GM20431 (cell line): ENCODE measurements around the gene EFEMP2.

Experiments used
- in situ Hi-C: fragments of 300-500 bp; cut with MseI, MboI; formaldehyde crosslinking; loops from one replicate; pipeline ENCODE4 v1.15.0; 2020; ENCODE audit warnings: low sequenced_read_pairs; ENCODE audit not compliant: unreplicated experiment

EFEMP2 gene

GRCh38 chr11:65886826-65887722, 14.5 kb upstream of the EFEMP2 start:
- in situ Hi-C loops, result no loop called here

GRCh38 chr11:65885808-65886536, 13.4 kb upstream of the EFEMP2 start:
- in situ Hi-C loops, result no loop called here

DNA sequence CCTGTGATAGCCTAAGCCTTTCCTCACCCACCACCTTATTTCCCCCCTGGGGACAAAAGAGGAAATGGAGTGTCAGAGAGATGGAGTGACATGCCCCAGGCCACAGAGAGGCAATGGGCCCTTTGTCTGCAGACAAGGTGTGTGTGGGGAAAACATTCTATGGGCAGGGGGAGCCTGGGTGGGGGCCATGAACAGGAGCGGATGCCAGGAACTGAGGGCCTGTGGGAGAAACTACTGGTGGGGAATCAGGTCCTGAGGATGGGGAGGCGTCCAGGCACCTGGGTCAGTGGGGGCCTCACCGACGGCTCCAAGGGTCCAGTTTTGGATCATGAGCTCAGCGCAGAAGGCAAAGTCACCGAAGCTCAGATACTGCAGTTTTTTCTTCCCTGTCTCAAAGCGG, 12.6 kb upstream of the EFEMP2 start:
- in situ Hi-C loops, result no loop called here

DNA sequence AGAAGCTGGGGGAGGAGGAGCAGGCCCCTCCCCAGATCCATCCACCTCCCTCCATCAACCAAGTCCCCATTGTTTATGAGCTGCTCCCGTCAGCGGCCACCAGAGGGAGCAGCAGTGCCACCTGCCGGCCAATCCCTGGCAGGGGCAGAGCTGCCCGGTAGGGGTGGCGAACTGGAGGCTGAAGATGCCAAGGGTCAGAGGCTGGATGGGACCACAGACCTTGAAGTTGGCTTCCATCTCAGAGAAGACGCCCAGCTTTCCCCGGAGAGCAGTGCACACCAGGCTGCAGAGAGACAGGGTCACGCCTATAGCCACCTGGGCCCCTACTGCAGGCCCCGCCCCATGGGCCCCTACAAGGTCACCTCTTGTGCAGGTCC, 12.1 kb upstream of the EFEMP2 start:
- in situ Hi-C loops, result loop anchor here (5.0 kb wide), 1 partner anchor 103 kb away; no protein-coding TSS in a partner anchor

DNA sequence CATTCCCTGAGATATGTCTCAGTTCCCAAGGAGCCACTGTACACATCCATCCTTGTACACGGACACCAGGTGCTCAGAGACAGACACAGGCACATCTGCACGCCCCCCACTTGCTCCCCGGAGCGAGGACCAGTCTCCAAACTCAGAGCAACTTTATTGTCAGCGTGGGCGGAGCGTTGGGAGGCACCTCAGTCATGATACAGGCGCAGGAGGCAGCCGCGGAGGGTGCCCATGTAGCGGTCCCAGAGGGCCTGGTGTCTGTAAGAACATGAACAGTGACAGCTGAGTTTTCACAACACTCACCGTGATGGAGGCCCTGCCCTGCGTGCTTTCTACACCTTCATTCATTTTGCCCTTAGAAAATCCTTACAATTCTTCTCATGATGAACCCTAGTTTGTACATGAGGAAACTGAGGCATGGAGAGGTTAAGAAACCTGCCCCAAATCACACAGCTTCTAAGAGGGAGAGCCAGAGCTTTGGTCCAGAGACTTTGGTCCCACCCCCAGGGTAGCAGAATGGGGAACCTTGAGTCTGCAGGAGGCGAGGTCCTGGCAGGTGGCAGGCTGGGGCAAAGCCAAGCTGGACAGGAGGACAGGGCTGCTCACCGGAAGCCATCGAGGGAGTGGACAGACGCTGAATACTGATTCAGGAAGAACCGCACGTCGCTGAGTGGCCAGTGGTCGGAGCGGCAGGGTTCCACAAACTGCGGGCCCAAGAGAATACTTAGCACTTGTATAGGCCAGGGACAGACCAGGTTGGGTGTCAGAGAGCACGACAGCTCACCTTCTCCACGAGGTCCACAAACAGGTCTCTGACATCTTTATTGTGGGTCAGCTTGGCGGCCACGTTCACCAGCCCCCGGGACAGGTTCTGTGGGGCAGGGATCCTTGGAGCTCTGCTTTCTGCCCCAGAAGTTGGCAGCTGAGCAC, 11.5 kb upstream of the EFEMP2 start:
- in situ Hi-C loops, result loop anchor here (5.0 kb wide), 1 partner anchor 103 kb away; no protein-coding TSS in a partner anchor

DNA sequence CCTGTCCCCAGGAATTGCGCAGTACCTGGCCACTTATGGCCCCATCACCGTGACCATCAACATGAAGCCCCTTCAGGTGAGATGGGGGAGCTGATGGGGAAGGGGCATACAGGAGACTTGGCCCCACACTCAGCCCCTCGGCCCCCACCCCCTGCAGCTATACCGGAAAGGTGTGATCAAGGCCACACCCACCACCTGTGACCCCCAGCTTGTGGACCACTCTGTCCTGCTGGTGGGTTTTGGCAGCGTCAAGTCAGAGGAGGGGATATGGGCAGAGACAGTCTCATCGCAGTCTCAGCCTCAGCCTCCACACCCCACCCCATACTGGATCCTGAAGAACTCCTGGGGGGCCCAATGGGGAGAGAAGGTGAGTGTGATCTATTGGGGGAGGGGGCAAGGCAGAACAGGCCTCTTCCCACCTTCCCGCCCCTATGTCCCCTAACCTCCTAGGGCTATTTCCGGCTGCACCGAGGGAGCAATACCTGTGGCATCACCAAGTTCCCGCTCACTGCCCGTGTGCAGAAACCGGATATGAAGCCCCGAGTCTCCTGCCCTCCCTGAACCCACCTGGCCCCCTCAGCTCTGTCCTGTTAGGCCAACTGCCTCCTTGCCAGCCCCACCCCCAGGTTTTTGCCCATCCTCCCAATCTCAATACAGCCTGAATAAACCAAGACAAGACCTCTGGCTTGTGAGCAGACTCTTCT, 10.6 kb upstream of the EFEMP2 start:
- in situ Hi-C loops, result loop anchor here (5.0 kb wide), 1 partner anchor 104 kb away; no protein-coding TSS in a partner anchor

- in situ Hi-C loops, result loop anchor here (5.0 kb wide), 1 partner anchor 105 kb away; no protein-coding TSS in a partner anchor
Measured at GRCh38 chr11:65882120-65883057, 9.8 kb upstream of the EFEMP2 start.

GRCh38 chr11:65880844-65881421, 8.3 kb upstream of the EFEMP2 start:
- in situ Hi-C loops, result loop anchor here (5.0 kb wide), 1 partner anchor 106 kb away; no protein-coding TSS in a partner anchor

GRCh38 chr11:65880027-65880426, 7.4 kb upstream of the EFEMP2 start:
- in situ Hi-C loops, result loop anchor here (5.0 kb wide), 1 partner anchor 107 kb away; no protein-coding TSS in a partner anchor

DNA sequence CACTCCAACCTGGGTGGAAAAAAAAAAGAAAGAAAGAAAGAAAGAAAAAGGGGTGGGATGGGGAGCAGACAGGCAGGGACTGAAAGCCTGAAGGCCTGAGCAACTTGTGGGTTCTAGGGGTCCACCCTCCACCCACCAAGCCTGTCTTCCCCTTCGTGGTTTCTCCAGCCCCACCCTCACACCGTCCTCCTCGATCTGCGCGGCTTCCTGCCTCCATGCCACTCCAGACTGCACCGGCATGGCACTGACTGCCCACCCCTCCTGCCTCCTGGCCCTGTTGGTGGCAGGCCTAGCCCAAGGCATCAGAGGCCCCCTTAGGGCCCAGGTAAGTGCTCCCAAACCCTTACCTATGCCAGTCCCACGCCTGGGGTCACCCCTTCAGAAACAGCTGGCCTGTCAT, 7.0 kb upstream of the EFEMP2 start, which contains the start of gene CTSW:
Gene CTSW, plus strand, starts transcription at position 221 of the 400 bp plus-strand sequence. Its CDS starts 18 bp downstream, at position 239.
- in situ Hi-C loops, result loop anchor here (5.0 kb wide), 1 partner anchor 108 kb away; no protein-coding TSS in a partner anchor

DNA sequence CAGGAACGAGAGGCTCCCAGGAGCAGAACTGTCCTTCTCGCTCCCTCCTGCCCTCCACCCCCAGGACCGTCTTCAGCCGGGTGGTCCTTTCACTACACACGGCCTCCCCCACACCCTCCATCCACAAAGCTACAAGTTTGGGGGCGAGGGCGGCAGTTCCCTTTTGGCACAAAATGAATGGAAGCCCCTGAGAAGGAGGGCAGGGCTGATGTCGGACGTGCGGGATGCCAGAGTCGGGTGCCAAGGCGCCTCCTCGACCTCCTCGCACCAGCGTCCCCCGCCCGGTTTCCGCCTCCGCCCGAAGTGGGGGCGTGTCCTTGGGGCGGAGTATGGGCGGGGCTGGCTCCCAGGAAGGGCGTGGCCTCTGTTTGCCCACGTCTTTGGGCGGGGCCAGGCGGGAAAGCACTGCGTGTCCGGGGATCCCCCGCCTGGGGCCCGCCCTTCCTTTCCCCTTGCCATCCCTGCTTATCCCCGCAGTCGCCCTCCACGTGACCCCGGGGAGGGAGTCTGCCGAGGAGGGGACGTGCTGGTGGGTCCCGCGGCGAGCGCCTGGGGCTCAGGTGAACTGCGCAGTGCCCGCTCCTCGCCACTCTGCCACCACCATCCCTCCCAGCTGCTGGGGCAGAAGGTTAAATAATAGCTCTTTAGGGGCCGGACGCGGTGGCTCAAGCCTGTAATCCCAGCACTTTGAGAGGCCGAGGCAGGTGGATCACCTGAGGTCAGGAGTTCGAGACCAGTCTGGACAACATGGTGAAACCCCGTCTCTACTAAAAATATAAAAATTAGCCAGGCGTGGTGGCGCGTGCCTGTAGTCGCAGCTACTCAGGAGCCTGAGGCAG, 937 bp upstream of the EFEMP2 start:
- in situ Hi-C loops, result no loop called here

DNA sequence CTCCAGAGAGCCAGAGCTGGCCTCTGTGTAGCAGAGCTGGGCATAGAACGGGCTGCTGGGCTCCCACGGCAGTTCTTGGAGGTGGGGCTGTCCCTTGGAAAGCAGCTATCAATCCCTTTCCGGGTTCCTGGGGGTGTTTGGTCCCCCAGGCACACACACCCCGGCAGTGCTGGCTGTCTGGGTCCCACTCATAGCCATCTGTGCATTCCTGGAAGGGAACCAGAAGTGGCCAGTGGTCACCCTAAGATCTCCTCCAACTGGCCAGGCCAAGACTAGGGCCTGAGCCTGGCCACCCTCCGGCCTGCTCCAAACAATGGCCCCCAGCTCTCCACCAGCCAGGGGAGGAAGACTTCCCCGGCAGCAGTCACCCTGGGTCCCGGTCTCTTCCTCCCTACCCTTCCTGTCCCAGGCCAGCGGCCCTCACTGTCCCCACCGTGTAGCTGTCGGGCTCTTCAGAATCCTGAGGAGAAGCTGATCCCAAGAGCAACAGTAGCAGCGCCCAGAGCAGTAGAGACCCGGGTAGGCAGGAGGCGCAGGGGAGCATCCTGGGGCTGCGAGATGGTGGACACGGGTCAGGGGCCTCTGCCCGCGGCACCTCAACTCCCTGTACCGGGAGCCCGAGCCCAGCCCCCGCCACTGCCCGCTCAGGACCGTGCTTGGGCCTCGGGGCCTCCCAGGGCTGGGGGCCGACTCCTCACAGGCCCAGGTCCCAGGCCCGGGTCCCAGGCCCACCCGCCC, 620 bp downstream of the EFEMP2 start:
- in situ Hi-C loops, result no loop called here

DNA sequence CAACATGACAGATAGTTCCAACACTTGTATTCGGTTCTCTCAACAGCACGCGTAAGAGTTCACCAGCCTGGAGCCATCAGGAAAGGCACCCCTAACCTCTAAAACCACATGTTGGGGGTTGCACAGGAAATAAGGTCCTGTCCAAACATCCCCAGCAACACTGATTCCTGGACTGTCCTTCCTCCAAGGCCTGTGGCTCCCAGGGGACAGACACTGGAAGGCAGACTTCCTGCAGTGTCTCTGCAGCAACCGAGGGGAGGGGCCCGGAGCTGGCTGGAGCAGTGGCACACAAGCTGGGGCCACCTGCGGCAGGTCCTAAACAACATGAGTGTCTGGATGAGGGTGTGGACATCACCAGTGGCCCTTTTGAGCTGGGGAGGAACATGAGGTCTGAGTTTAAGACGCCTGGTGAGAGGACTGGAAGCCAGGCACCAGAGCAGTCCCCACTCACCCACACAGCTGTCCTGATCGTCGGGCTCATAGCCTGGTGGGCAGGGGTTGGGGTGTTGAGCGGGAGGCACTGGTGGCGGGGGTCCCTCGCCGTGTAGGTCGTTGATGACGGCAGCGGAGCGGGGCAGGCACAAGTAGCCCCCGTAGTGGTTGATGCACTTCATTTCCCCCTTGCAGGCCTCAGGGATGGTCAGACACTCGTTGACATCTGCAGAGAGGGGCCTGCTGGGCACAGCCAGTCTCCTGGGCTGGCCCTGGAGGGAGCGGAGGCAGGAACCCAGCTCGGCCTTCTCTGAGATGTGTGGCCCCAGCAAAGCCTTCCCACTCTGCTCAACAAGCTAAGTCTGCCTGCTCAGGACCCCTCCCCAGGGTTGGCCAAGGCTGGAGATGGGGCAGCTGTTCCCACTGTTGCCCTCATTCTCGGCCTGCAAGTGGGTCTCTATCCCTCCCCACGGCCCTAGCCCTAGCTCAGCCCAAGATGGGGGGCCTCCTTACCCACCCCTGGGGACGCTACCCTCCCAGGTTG, 1.6 kb downstream of the EFEMP2 start:
- in situ Hi-C loops, result no loop called here

- in situ Hi-C loops, result no loop called here
Measured at GRCh38 chr11:65870307-65870658, 2.3 kb downstream of the EFEMP2 start.

- in situ Hi-C loops, result no loop called here
Measured at GRCh38 chr11:65869643-65870306, 2.8 kb downstream of the EFEMP2 start.
